ENCODE data around the gene ORM1.

DNA sequence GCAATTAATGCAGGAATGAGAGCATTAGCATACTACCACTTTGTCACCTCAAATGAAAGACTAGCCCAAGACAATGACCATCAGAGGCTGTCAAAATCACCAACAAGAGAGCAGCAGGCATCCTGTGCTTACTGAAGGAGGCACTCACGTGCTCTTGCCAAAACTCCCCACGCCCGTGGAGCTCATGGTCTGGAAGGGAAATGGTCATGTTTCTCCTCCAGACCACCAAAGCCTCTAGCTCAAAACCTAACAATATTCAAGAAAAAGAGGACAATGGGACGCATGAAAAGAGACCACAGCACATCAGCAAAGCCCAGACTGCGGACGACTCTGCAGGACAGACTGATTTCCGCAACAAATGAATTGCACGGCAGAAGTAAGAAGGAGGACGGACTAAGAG, 52.0 kb downstream of the ORM1 start:
- TF ChIP-seq CTCF (IDR thresholded peaks at IDR 0.05; ENCODE audit: insufficient read depth, low read length) = no peak
- TF ChIP-seq POLR2AphosphoS5 (IDR thresholded peaks at IDR 0.05; ENCODE audit: low read depth) = no peak
- no peak for TF ChIP-seq GABPA (IDR thresholded peaks at IDR 0.05; ENCODE audit: low read depth)
- TF ChIP-seq REST (IDR thresholded peaks at IDR 0.05; ENCODE audit: insufficient replicate concordance, low read depth) = no peak

Measured in HL-60 (cell line).